Peyer's patch (tissue), 4 donors: Measurements from ENCODE around the gene ESAM.

Source experiments
- POLR2A ChIP-seq, 2 donors: fragments of 450-650 bp; IDR thresholded peaks; one replicate each; pipeline ENCODE4 v1.5.1; 2017; ENCODE audit warnings: antibody characterized with exemption in 2 of 2, mild to moderate bottlenecking in 2 of 2, moderate library complexity in 2 of 2
- TF ChIP-seq, protein P1 (sequence below), 6 experiments: fragments of 450-650 bp in 4 of 6; fragments of 200-600 bp in 2 of 6; sonication (generic) in 1 of 6; IDR thresholded peaks; one replicate each; pipeline ENCODE4 v1.5.1; 2017 to 2019; ENCODE audit warnings: antibody characterized with exemption in 6 of 6, mild to moderate bottlenecking in 3 of 6, moderate library complexity in 1 of 6

DNA sequence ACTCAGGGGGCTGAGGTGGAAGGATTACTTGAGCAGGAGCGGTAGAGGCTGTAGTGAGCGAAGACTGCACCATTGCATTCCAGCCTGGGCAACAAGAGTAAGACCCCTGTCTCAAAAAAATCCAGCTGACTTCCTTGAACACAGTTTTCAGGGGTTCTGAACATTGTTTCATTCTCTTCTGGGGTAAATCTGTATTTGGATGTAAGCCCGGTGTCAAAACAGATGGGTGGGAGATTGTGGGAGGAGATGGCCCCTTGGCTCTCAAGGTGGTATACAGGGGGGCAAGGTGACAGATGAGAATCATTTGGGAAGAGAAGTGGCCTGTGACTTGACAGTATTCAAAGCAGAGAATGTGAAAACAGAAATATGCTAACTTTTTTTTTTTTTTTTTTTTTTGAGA is 4.8 kb downstream of the ESAM start:
- TF ChIP-seq, protein P1, sequence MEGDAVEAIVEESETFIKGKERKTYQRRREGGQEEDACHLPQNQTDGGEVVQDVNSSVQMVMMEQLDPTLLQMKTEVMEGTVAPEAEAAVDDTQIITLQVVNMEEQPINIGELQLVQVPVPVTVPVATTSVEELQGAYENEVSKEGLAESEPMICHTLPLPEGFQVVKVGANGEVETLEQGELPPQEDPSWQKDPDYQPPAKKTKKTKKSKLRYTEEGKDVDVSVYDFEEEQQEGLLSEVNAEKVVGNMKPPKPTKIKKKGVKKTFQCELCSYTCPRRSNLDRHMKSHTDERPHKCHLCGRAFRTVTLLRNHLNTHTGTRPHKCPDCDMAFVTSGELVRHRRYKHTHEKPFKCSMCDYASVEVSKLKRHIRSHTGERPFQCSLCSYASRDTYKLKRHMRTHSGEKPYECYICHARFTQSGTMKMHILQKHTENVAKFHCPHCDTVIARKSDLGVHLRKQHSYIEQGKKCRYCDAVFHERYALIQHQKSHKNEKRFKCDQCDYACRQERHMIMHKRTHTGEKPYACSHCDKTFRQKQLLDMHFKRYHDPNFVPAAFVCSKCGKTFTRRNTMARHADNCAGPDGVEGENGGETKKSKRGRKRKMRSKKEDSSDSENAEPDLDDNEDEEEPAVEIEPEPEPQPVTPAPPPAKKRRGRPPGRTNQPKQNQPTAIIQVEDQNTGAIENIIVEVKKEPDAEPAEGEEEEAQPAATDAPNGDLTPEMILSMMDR (IDR thresholded peaks at IDR 0.05), result no peak
- no peak for TF ChIP-seq POLR2A (IDR thresholded peaks at IDR 0.05)
